ENCODE results near the gene NTRK1. TPM values are rescaled to one million over a fixed set of nuclear protein-coding genes. Genes with fewer than 3 reads are reported as not detected.

NTRK1 gene
- total RNA-seq, 1 experiment from 2014 or later: 0.24 TPM

- no peaks in the 10 kb centered on the region for H3K4me1 ChIP-seq (ENCODE audit: insufficient read depth, low read length)
- no peak overlapping the region for H2BK15ac ChIP-seq (ENCODE audit: low read depth, low read length)
- no peak overlapping the region for H4K5ac ChIP-seq (ENCODE audit: insufficient read length, low read depth, low read length)
- no peak overlapping the region for H2BK20ac ChIP-seq (ENCODE audit: low read depth, low read length, poor library complexity, severe bottlenecking)
- H3K27me3 ChIP-seq (ENCODE audit: insufficient read depth, low read length): peaks cover 60% of the 10 kb centered on the region
- no peaks in the 10 kb centered on the region for H4K20me1 ChIP-seq (ENCODE audit: control insufficient read depth, insufficient read depth, insufficient read length)
- no peak overlapping the region for H4K91ac ChIP-seq (ENCODE audit: insufficient read length, low read depth, low read length)
- H3K9ac ChIP-seq (ENCODE audit: extremely low read depth, insufficient read length, low read length): no peak overlapping the region
- no peak overlapping the region for H3K18ac ChIP-seq (ENCODE audit: insufficient read length, low read depth, low read length)
- no peaks in the 10 kb centered on the region for H3K36me3 Mint-ChIP-seq (ENCODE audit: insufficient read depth in 1 of 3, low read depth in 3 of 3)
- no peak overlapping the region for H3K4me3 Mint-ChIP-seq
- DNase-seq: no peak
- H3K79me2 ChIP-seq (ENCODE audit: insufficient read depth, low read length): no peaks in the 10 kb centered on the region
- no peak for TF ChIP-seq CTCF (conservative IDR thresholded peaks at IDR 0.05)
- no peak overlapping the region for H2BK12ac ChIP-seq (ENCODE audit: insufficient read length, low read depth, low read length)
- no peak overlapping the region for H3K4ac ChIP-seq (ENCODE audit: low read depth, low read length)
- no peak overlapping the region for H3K27ac ChIP-seq (ENCODE audit: insufficient read length, low read depth, low read length)
- peaks cover 13% of the 10 kb centered on the region for H3K23me2 ChIP-seq (ENCODE audit: insufficient read length, low read depth, low read length, poor library complexity, severe bottlenecking)
- no peaks in the 10 kb centered on the region for H3K9me3 ChIP-seq (ENCODE audit: control insufficient read depth, low read depth, low read length)
- no peak overlapping the region for H3K56ac ChIP-seq (ENCODE audit: insufficient read length, low read depth, low read length)
- no peak overlapping the region for H3K14ac ChIP-seq (ENCODE audit: insufficient read depth, low read length)
- H2AK5ac ChIP-seq (ENCODE audit: insufficient read length, low read length): no peak overlapping the region
- H3K27me3 Mint-ChIP-seq (ENCODE audit: low read depth): peaks cover 97% of the 10 kb centered on the region
- no peak overlapping the region for H3T11ph ChIP-seq (ENCODE audit: low read length)
- H3K23ac ChIP-seq (ENCODE audit: insufficient read length, low read depth, low read length): no peak overlapping the region
- no peak overlapping the region for H3K4me2 ChIP-seq (ENCODE audit: insufficient read depth, insufficient read length, low read length)
- no peaks in the 10 kb centered on the region for H3K79me1 ChIP-seq (ENCODE audit: insufficient read depth, low read depth, low read length, poor library complexity, severe bottlenecking)
- no peak overlapping the region for H3K27ac Mint-ChIP-seq
- peaks cover 6 to 30% of the 10 kb centered on the region in 2 experiments for H3K4me1 Mint-ChIP-seq
- no peak overlapping the region for H2BK120ac ChIP-seq (ENCODE audit: low read depth, low read length, poor library complexity, severe bottlenecking)
- H2BK5ac ChIP-seq (ENCODE audit: insufficient read length, low read length): no peak overlapping the region
- no CpG with 5 or more reads among the region's 3 CpGs for WGBS (ENCODE audit: extremely low coverage, insufficient read length, low lambda C conversion rate)
- no peak overlapping the region for H2AFZ ChIP-seq (ENCODE audit: low read length)
- H4K8ac ChIP-seq (replicated peaks; ENCODE audit: insufficient read length, low read depth, low read length): no peak overlapping the region
- no peaks in the 10 kb centered on the region; a peak in 1 of 5 replicates for H3K9me3 Mint-ChIP-seq
These were observed 3.1 kb upstream of the NTRK1 start for GRCh38 chr1:156857532-156857931.

All from H9 (cell line).